ENCODE data around the gene OTUD5.

The OTUD5 gene

DNA sequence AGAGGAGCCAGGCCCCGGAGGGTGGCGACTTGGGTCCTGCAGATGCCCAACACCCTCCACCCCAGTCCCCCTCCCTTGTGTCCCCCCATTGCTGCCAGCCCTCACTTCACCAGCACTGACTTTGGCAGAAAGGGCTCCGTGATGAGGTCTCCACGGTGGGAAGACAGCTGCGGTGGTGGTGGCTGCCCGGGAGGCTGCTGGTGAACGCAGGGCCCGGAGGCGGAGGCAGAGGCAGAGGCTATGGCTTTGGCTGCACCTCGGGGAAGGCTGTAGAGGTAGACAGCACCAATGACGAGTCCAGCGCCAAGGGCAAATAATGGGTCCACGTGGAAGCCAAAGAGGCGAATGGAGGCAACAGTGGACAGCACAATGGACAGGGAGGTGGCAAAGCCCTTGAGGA is 52.8 kb downstream of the OTUD5 start:
- Histone ChIP-seq H3K4me1 (ENCODE audit: low read length) (no peaks in the 10 kb centered on the region), H3K4me3 (ENCODE audit: low read length) (no peak overlapping the region), H3F3A (ENCODE audit: insufficient read depth, low read length) (no peaks in the 10 kb centered on the region), H3K27me3 (replicated peaks; ENCODE audit: insufficient read depth, low read length) (no peaks in the 10 kb centered on the region), H3K9me3 (replicated peaks; ENCODE audit: insufficient read depth, low read length) (no peaks in the 10 kb centered on the region), H2AFZ (ENCODE audit: low read length) (no peak overlapping the region), H3K4me2 (ENCODE audit: low read depth, low read length) (no peak overlapping the region), H3K36me3 (replicated peaks; ENCODE audit: insufficient read depth, low read length) (no peaks in the 10 kb centered on the region), H3K9ac (ENCODE audit: low read length) (no peak overlapping the region), H4K20me1 (ENCODE audit: insufficient read depth, low read length) (no peaks in the 10 kb centered on the region), H3K9me2 (replicated peaks; ENCODE audit: insufficient read depth, low read length) (no peaks in the 10 kb centered on the region), H3K79me2 (ENCODE audit: low read length) (peaks cover 14% of the 10 kb centered on the region), H3K27ac (ENCODE audit: low read length) (no peak overlapping the region)
- no peak for DNase-seq
- TF ChIP-seq, protein P1, sequence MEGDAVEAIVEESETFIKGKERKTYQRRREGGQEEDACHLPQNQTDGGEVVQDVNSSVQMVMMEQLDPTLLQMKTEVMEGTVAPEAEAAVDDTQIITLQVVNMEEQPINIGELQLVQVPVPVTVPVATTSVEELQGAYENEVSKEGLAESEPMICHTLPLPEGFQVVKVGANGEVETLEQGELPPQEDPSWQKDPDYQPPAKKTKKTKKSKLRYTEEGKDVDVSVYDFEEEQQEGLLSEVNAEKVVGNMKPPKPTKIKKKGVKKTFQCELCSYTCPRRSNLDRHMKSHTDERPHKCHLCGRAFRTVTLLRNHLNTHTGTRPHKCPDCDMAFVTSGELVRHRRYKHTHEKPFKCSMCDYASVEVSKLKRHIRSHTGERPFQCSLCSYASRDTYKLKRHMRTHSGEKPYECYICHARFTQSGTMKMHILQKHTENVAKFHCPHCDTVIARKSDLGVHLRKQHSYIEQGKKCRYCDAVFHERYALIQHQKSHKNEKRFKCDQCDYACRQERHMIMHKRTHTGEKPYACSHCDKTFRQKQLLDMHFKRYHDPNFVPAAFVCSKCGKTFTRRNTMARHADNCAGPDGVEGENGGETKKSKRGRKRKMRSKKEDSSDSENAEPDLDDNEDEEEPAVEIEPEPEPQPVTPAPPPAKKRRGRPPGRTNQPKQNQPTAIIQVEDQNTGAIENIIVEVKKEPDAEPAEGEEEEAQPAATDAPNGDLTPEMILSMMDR (IDR thresholded peaks at IDR 0.05; ENCODE audit: low read length): no peak
- TF ChIP-seq EZH2 (optimal IDR thresholded peaks at IDR 0.05; ENCODE audit: low read depth, low read length): no peak
- TF ChIP-seq EZH2phosphoT487 (IDR thresholded peaks at IDR 0.05; ENCODE audit: low read length): no peak

DNA sequence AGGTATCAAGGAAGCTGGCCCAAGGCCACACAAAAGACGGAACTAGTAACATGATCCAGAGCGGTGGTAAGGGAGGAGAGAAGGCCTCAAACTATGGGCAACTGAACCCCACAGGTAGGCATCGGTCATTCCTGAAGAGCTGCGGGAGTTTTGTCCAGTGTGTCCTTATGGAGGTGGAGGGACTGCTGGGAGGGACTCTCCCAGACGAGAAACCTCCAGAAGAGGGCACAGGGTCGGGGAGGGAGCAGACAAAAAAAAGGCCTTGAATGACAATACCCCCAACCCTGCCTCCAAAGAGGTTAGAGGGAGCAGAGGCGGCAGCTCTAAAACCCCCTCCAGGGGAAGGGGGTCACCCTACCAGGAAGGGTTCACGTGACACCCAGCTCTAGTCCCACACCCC is 53.2 kb downstream of the OTUD5 start:
- no peak for DNase-seq
- Histone ChIP-seq H3K9me3 (replicated peaks; ENCODE audit: insufficient read depth, low read length) (no peaks in the 10 kb centered on the region), H4K20me1 (ENCODE audit: insufficient read depth, low read length) (no peaks in the 10 kb centered on the region), H3K9ac (ENCODE audit: low read length) (no peak overlapping the region), H3K79me2 (ENCODE audit: low read length) (peaks cover 18% of the 10 kb centered on the region), H3K27ac (ENCODE audit: low read length) (no peak overlapping the region), H3K9me2 (replicated peaks; ENCODE audit: insufficient read depth, low read length) (no peaks in the 10 kb centered on the region), H2AFZ (ENCODE audit: low read length) (no peak overlapping the region), H3K4me3 (ENCODE audit: low read length) (no peak overlapping the region), H3K27me3 (replicated peaks; ENCODE audit: insufficient read depth, low read length) (no peaks in the 10 kb centered on the region), H3F3A (ENCODE audit: insufficient read depth, low read length) (no peaks in the 10 kb centered on the region), H3K4me1 (ENCODE audit: low read length) (no peaks in the 10 kb centered on the region), H3K36me3 (replicated peaks; ENCODE audit: insufficient read depth, low read length) (no peaks in the 10 kb centered on the region), H3K4me2 (ENCODE audit: low read depth, low read length) (no peak overlapping the region)
- no peak for TF ChIP-seq EZH2phosphoT487 (IDR thresholded peaks at IDR 0.05; ENCODE audit: low read length)

DNA sequence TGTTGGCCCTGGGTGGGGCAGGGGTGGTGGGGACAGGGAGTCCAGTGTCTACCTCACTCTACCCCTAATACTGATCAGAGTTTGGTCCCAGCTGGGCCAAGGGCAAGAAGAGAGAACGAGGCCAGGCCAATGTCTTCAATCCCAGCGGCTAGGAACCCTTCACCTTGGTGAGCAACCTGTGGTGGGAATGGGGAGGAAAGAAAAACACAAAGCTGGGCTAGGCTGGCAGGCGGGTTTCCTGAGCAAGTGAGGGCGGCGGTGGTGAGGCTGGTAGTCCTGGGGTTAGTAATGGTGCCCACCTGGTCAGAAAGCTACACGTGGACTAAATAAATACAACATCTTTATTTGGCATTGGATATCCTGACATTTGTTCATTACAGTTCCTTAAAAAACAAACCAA is 54.1 kb downstream of the OTUD5 start:
- no peaks in the 10 kb centered on the region for H3K9me2 ChIP-seq (replicated peaks; ENCODE audit: insufficient read depth, low read length)
- peaks cover 2% of the 10 kb centered on the region; the same call in 1 of the 2 replicates for H3F3A ChIP-seq (ENCODE audit: insufficient read depth, low read length)
- H3K27ac ChIP-seq (ENCODE audit: low read length): no peak overlapping the region
- no peak overlapping the region for H3K4me3 ChIP-seq (ENCODE audit: low read length)
- H2AFZ ChIP-seq (ENCODE audit: low read length): no peak overlapping the region
- no peak overlapping the region for H3K4me2 ChIP-seq (ENCODE audit: low read depth, low read length)
- H3K4me1 ChIP-seq (ENCODE audit: low read length): no peaks in the 10 kb centered on the region
- DNase-seq: no peak
- H3K9me3 ChIP-seq (replicated peaks; ENCODE audit: insufficient read depth, low read length): no peaks in the 10 kb centered on the region
- TF ChIP-seq, protein P1 (IDR thresholded peaks at IDR 0.05; ENCODE audit: low read length): no peak
- no peak for TF ChIP-seq EZH2phosphoT487 (IDR thresholded peaks at IDR 0.05; ENCODE audit: low read length)
- no peak for TF ChIP-seq EZH2 (optimal IDR thresholded peaks at IDR 0.05; ENCODE audit: low read depth, low read length)
- no peaks in the 10 kb centered on the region for H4K20me1 ChIP-seq (ENCODE audit: insufficient read depth, low read length)
- no peaks in the 10 kb centered on the region for H3K36me3 ChIP-seq (replicated peaks; ENCODE audit: insufficient read depth, low read length)
- peaks cover 22% of the 10 kb centered on the region for H3K79me2 ChIP-seq (ENCODE audit: low read length)
- H3K27me3 ChIP-seq (replicated peaks; ENCODE audit: insufficient read depth, low read length): no peaks in the 10 kb centered on the region
- H3K9ac ChIP-seq (ENCODE audit: low read length): no peak overlapping the region

DNA sequence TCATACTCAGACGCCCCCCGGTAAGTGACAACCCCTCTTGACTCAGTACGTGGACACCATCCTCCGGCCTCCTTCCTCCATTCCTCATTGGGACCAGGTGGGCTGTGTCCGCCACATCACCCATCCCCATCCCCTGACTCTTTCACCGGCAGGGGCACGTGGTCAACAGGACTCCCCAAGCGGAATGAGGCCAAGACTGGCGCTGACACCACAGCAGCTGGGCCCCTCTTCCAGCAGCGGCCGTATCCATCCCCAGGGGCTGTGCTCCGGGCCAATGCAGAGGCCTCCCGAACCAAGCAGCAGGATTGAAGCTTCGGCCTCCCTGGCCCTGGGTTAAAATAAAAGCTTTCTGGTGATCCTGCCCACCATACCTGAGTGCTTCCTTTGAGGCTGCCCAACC is 54.6 kb downstream of the OTUD5 start:
- H3K4me3 ChIP-seq (ENCODE audit: low read length): no peak overlapping the region
- no peaks in the 10 kb centered on the region for H3K27me3 ChIP-seq (replicated peaks; ENCODE audit: insufficient read depth, low read length)
- no peak for TF ChIP-seq EZH2 (optimal IDR thresholded peaks at IDR 0.05; ENCODE audit: low read depth, low read length)
- no peak for TF ChIP-seq EZH2phosphoT487 (IDR thresholded peaks at IDR 0.05; ENCODE audit: low read length)
- TF ChIP-seq, protein P1 (IDR thresholded peaks at IDR 0.05; ENCODE audit: low read length): no peak
- no peaks in the 10 kb centered on the region for H4K20me1 ChIP-seq (ENCODE audit: insufficient read depth, low read length)
- DNase-seq: no peak
- no peaks in the 10 kb centered on the region for H3K9me3 ChIP-seq (replicated peaks; ENCODE audit: insufficient read depth, low read length)
- no peak overlapping the region for H3K4me2 ChIP-seq (ENCODE audit: low read depth, low read length)
- no peak overlapping the region for H3K9ac ChIP-seq (ENCODE audit: low read length)
- H3K79me2 ChIP-seq (ENCODE audit: low read length): peaks cover 22% of the 10 kb centered on the region
- peaks cover 4% of the 10 kb centered on the region; the same call in 1 of the 2 replicates for H3F3A ChIP-seq (ENCODE audit: insufficient read depth, low read length)
- no peaks in the 10 kb centered on the region for H3K36me3 ChIP-seq (replicated peaks; ENCODE audit: insufficient read depth, low read length)
- no peaks in the 10 kb centered on the region for H3K4me1 ChIP-seq (ENCODE audit: low read length)
- H2AFZ ChIP-seq (ENCODE audit: low read length): no peak overlapping the region
- H3K27ac ChIP-seq (ENCODE audit: low read length): no peak overlapping the region
- no peaks in the 10 kb centered on the region for H3K9me2 ChIP-seq (replicated peaks; ENCODE audit: insufficient read depth, low read length)

Data from MM.1S (cell line).